ENCODE results near the gene GTSE1. TPM values are rescaled to one million over a fixed set of nuclear protein-coding genes. Genes with fewer than 3 reads are reported as not detected.
A peak's percentile ranks its signal among the peaks of the same experiment; 100 is the strongest.

GTSE1 gene
- polyA plus RNA-seq, 1 of the 3 experiments (the other 2 are of a cell fraction): 12.2 TPM

DNA sequence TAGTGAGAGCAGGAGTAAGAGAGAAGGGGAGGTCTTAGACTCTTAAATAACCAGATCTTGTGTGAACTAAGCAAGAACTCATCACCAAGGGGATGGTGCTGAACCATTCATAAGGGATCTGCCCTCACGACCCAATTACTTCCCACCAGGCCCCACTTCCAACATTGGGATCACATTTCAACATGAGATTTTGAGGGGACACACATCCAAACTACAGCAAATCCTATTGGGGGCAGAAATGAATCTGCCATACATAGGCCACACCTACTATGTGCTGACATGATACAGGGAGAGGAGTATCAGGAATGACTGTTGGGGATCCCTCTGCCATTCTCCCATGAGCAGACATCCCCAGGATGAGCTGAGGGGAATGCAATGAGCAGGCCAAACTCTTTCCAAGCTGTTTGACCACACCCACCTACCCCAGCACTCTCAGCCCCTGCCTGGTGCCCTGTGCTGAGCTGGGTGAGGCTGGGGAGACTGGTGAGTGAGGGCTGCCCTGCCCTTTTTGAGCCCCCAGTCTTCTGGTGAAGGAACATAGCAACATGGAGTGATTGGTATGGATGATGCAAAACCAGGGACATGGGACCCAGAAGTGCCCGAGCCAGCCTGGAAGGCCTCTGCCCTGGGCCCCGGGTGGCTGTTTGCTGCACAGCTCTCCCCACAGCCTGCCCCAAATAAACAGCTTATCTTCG, 1.2 kb upstream of the GTSE1 start:
- DNase-seq: peak; percentile 47
- Histone ChIP-seq H3K9me3 (no peaks in the 10 kb centered on the region), H3K4me2 (peak overlapping the region; percentile 97), H2AFZ (ENCODE audit: low read depth) (0 out of 2 replicates have a peak overlapping the region, but pooled peaks have one; percentile 90), H3K9me2 (no peaks in the 10 kb centered on the region), H3K27ac (ENCODE audit: low read depth in 2 of 2, low read length in 1 of 2) (peak overlapping the region; percentile 74 to 90; a peak in 2 of 4 replicates), H3K4me1 (ENCODE audit: control insufficient read depth in 1 of 2, insufficient read depth in 2 of 2, low read depth in 1 of 2, low read length in 1 of 2) (peaks cover 5 to 21% of the 10 kb centered on the region in 2 experiments; a peak in 3 of 4 replicates), H3K27me3 (ENCODE audit: insufficient read depth) (no peaks in the 10 kb centered on the region), H3F3A (replicated peaks; ENCODE audit: insufficient read depth) (peaks cover 4% of the 10 kb centered on the region), H3K9ac (peak overlapping the region; percentile 81; the same call in 1 of the 2 replicates), H3K4me3 (ENCODE audit: low read depth in 2 of 2, low read length in 1 of 2) (peak overlapping the region; percentile 75 to 82; a peak in 3 of 4 replicates), H4K20me1 (ENCODE audit: insufficient read depth) (no peaks in the 10 kb centered on the region), H3K36me3 (replicated peaks in 1 of 2; ENCODE audit: control insufficient read depth in 1 of 2, insufficient read depth in 2 of 2, low read length in 1 of 2) (peaks cover 8 to 9% of the 10 kb centered on the region in 2 experiments), H3K79me2 (ENCODE audit: insufficient read depth) (peaks cover 36% of the 10 kb centered on the region)
- POLR2A ChIA-PET: interaction anchor here (0.5 to 1.6 kb wide), 5 partner anchors 9 to 802 kb away, joined by 3 to 8 read pairs (median 4); partner anchors contain the start of gene TTC38
- TF ChIP-seq NRF1 (IDR thresholded peaks at IDR 0.05; ENCODE audit: low read depth, low read length) (no peak), RXRA (IDR thresholded peaks at IDR 0.05; ENCODE audit: borderline replicate concordance, low read depth) (no peak), GATA2 (CRISPR knock-in tag; IDR thresholded peaks at IDR 0.05) (no peak), MXI1 (IDR thresholded peaks at IDR 0.05; ENCODE audit: low read depth, low read length) (no peak), RCOR1 (IDR thresholded peaks at IDR 0.05; ENCODE audit: low read length) (no peak), MEF2A (IDR thresholded peaks at IDR 0.05; ENCODE audit: borderline replicate concordance, low read depth) (no peak)
- TF ChIP-seq, protein P1, sequence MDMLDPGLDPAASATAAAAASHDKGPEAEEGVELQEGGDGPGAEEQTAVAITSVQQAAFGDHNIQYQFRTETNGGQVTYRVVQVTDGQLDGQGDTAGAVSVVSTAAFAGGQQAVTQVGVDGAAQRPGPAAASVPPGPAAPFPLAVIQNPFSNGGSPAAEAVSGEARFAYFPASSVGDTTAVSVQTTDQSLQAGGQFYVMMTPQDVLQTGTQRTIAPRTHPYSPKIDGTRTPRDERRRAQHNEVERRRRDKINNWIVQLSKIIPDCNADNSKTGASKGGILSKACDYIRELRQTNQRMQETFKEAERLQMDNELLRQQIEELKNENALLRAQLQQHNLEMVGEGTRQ (IDR thresholded peaks at IDR 0.05; ENCODE audit: borderline replicate concordance, low read depth, low read length): no peak
- TF ChIP-seq, protein P2, sequence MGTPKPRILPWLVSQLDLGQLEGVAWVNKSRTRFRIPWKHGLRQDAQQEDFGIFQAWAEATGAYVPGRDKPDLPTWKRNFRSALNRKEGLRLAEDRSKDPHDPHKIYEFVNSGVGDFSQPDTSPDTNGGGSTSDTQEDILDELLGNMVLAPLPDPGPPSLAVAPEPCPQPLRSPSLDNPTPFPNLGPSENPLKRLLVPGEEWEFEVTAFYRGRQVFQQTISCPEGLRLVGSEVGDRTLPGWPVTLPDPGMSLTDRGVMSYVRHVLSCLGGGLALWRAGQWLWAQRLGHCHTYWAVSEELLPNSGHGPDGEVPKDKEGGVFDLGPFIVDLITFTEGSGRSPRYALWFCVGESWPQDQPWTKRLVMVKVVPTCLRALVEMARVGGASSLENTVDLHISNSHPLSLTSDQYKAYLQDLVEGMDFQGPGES (IDR thresholded peaks at IDR 0.05; ENCODE audit: low read depth, low read length): no peak
- 94% methylated on average over 2 of the region's 4 CpGs for WGBS (ENCODE audit: low lambda C conversion rate)
- CTCF ChIA-PET: interaction anchor here (1.6 to 5.8 kb wide), 3 partner anchors 12 to 288 kb away, joined by 4 to 45 read pairs (median 6); no protein-coding TSS in a partner anchor

DNA sequence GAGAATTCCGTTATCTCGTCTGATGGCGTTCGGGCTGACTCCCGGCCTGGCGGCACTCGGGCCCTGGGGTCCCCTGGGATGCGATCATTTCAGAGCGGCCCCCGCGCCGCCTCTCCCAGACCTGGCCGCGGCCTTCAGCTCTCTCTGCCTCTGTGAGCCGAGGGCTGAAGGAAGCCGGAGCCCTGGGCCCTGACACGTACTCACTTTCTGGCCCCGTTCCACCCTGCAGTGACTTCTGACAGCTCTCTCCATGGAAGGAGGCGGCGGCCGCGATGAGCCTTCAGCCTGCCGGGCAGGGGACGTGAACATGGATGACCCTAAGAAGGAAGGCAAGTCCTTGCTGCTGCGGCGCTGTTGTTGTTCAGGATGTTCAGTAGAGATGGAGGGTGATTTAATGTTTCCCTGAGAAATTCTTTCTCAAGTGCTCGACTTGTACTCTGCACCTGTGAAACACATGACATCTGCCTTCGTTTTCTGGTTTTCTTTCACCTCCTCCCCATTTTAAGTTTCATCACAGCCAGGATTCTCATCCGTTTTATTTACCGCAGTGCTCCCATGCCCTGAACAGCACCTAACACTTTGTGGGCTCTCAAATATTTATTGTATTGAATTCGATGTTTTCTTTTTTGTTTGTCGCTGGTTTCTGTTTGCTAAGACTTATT, 612 bp downstream of the GTSE1 start:
- Histone ChIP-seq H3K4me3 (ENCODE audit: low read depth in 2 of 2, low read length in 1 of 2) (peak overlapping the region; percentile 75 to 82), H3K27me3 (ENCODE audit: insufficient read depth) (no peaks in the 10 kb centered on the region), H3K36me3 (replicated peaks in 1 of 2; ENCODE audit: control insufficient read depth in 1 of 2, insufficient read depth in 2 of 2, low read length in 1 of 2) (peaks cover 4 to 5% of the 10 kb centered on the region in 2 experiments), H2AFZ (ENCODE audit: low read depth) (peak overlapping the region; percentile 90), H3K9ac (peak overlapping the region; percentile 81), H3K27ac (ENCODE audit: low read depth in 2 of 2, low read length in 1 of 2) (peak overlapping the region; percentile 38 to 60; a peak in 3 of 4 replicates), H4K20me1 (ENCODE audit: insufficient read depth) (no peaks in the 10 kb centered on the region), H3K4me1 (ENCODE audit: control insufficient read depth in 1 of 2, insufficient read depth in 2 of 2, low read depth in 1 of 2, low read length in 1 of 2) (peaks cover 5 to 21% of the 10 kb centered on the region in 2 experiments; a peak in 3 of 4 replicates), H3K9me3 (no peaks in the 10 kb centered on the region), H3F3A (replicated peaks; ENCODE audit: insufficient read depth) (peaks cover 4% of the 10 kb centered on the region), H3K4me2 (peak overlapping the region; percentile 97), H3K9me2 (no peaks in the 10 kb centered on the region), H3K79me2 (ENCODE audit: insufficient read depth) (peaks cover 54% of the 10 kb centered on the region)
- WGBS (ENCODE audit: low lambda C conversion rate): 3% methylated on average over 30 of the region's 32 CpGs
- DNase-seq: no peak
- TF ChIP-seq, protein P3, sequence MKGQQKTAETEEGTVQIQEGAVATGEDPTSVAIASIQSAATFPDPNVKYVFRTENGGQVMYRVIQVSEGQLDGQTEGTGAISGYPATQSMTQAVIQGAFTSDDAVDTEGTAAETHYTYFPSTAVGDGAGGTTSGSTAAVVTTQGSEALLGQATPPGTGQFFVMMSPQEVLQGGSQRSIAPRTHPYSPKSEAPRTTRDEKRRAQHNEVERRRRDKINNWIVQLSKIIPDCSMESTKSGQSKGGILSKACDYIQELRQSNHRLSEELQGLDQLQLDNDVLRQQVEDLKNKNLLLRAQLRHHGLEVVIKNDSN (IDR thresholded peaks at IDR 0.05; ENCODE audit: borderline replicate concordance, low read depth): no peak
- TF ChIP-seq, protein P4, sequence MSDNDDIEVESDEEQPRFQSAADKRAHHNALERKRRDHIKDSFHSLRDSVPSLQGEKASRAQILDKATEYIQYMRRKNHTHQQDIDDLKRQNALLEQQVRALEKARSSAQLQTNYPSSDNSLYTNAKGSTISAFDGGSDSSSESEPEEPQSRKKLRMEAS (IDR thresholded peaks at IDR 0.05; ENCODE audit: low read depth): peak; percentile 42; the same call in 1 of the 2 replicates
- TF ChIP-seq YY1 (IDR thresholded peaks at IDR 0.05; ENCODE audit: low read depth) (0 out of 2 replicates have a peak, but pooled peaks have one; percentile 4), MXI1 (IDR thresholded peaks at IDR 0.05; ENCODE audit: low read depth, low read length) (no peak; the same call in 1 of the 2 replicates), GATA2 (CRISPR knock-in tag; IDR thresholded peaks at IDR 0.05) (no peak), EP300 (IDR thresholded peaks at IDR 0.05; ENCODE audit: borderline replicate concordance in 1 of 2, low read depth in 1 of 2, low read length in 1 of 2) (no peak), SIN3A (IDR thresholded peaks at IDR 0.05; ENCODE audit: borderline replicate concordance, low read depth, low read length) (peak; percentile 21; the same call in 1 of the 2 replicates)
- TF ChIP-seq, protein P5, sequence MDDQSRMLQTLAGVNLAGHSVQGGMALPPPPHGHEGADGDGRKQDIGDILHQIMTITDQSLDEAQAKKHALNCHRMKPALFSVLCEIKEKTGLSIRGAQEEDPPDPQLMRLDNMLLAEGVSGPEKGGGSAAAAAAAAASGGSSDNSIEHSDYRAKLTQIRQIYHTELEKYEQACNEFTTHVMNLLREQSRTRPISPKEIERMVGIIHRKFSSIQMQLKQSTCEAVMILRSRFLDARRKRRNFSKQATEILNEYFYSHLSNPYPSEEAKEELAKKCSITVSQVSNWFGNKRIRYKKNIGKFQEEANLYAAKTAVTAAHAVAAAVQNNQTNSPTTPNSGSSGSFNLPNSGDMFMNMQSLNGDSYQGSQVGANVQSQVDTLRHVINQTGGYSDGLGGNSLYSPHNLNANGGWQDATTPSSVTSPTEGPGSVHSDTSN (IDR thresholded peaks at IDR 0.05): no peak
- POLR2A ChIA-PET: no interaction called here
- CTCF ChIA-PET: interaction anchor here (0.8 to 5.8 kb wide), 3 partner anchors 11 to 181 kb away, joined by 3 to 45 read pairs (median 6); no protein-coding TSS in a partner anchor
